ENCODE results near the gene ANAPC4. TPM values are rescaled to one million over a fixed set of nuclear protein-coding genes. Genes with fewer than 3 reads are reported as not detected.
A peak's percentile ranks its signal among the peaks of the same experiment; 100 is the strongest.
"Not testable (repeated sequence)": the region's sequence is repeated elsewhere in the genome, so short reads cannot be mapped to it uniquely, and the experiment has no call there.

ANAPC4 gene
- total RNA-seq, 2 experiments from 2014 or later = 37.5 to 47.9 TPM

- no peaks in the 10 kb centered on the region for H3K4me1 Mint-ChIP-seq
- H3K27ac Mint-ChIP-seq = no peak overlapping the region
- no peak for DNase-seq
- ChIA-PET CTCF (interaction anchor here (1.0 to 2.0 kb wide), 2 partner anchors 11 to 44 kb away, joined by 3 to 9 read pairs; partner anchors contain the start of gene ZCCHC4), POLR2A (no interaction called here)
- H3K27me3 Mint-ChIP-seq = no peaks in the 10 kb centered on the region
- H3K9me3 Mint-ChIP-seq = peaks cover 4% of the 10 kb centered on the region
- H3K4me3 Mint-ChIP-seq = no peak overlapping the region
- H3K36me3 Mint-ChIP-seq (ENCODE audit: low read depth) = peaks cover 4% of the 10 kb centered on the region
These were observed 21.0 kb upstream of the ANAPC4 start for GRCh38 chr4:25356068-25356467.

GRCh38 chr4:25358515-25359275 lies 18.4 kb upstream of the ANAPC4 start:
- POLR2A ChIA-PET = no interaction called here
- no peak overlapping the region for H3K4me3 Mint-ChIP-seq
- CTCF ChIA-PET = interaction anchor here (0.7 to 0.9 kb wide), 2 partner anchors 14 to 23 kb away, joined by 3 read pairs; no protein-coding TSS in a partner anchor

GRCh38 chr4:25361253-25361652 lies 15.8 kb upstream of the ANAPC4 start:
- DNase-seq = no peak
- Mint-ChIP-seq H3K27ac (no peak overlapping the region), H3K36me3 (ENCODE audit: low read depth) (peaks cover 2% of the 10 kb centered on the region), H3K4me1 (no peaks in the 10 kb centered on the region), H3K27me3 (no peaks in the 10 kb centered on the region), H3K9me3 (peaks cover 4% of the 10 kb centered on the region), H3K4me3 (no peak overlapping the region)
- CTCF ChIA-PET = interaction anchor here (1.2 kb wide), 1 partner anchor 49 kb away, joined by 3 read pairs; the partner anchor contains the start of gene ZCCHC4
- POLR2A ChIA-PET = no interaction called here

More at GRCh38 chr4:25358515-25359275, 18.4 kb upstream of the ANAPC4 start:
- H3K27ac Mint-ChIP-seq = no peak overlapping the region
- peaks cover 4% of the 10 kb centered on the region for H3K9me3 Mint-ChIP-seq
- H3K27me3 Mint-ChIP-seq = no peaks in the 10 kb centered on the region
- DNase-seq = no peak
- H3K36me3 Mint-ChIP-seq (ENCODE audit: low read depth) = peaks cover 4% of the 10 kb centered on the region
- no peaks in the 10 kb centered on the region for H3K4me1 Mint-ChIP-seq

- H3K36me3 Mint-ChIP-seq (ENCODE audit: low read depth) = peaks cover 2% of the 10 kb centered on the region
- no peaks in the 10 kb centered on the region for H3K4me1 Mint-ChIP-seq
- CTCF ChIA-PET = interaction anchor here (0.6 to 3.3 kb wide), 8 partner anchors 10 to 387 kb away, joined by 3 to 10 read pairs (median 4); partner anchors contain the start of genes ANAPC4, SEPSECS and ZCCHC4
- POLR2A ChIA-PET = interaction anchor here (0.5 kb wide), 1 partner anchor 51 kb away, joined by 4 read pairs; no protein-coding TSS in a partner anchor
- H3K27ac Mint-ChIP-seq = no peak overlapping the region
- no peaks in the 10 kb centered on the region for H3K27me3 Mint-ChIP-seq
- no peak overlapping the region for H3K4me3 Mint-ChIP-seq
- no peaks in the 10 kb centered on the region for H3K9me3 Mint-ChIP-seq
- DNase-seq = peak; percentile 21
These were observed 9.9 kb upstream of the ANAPC4 start for GRCh38 chr4:25367004-25367621.

- Mint-ChIP-seq H3K36me3 (ENCODE audit: low read depth) (peaks cover 5% of the 10 kb centered on the region), H3K4me1 (no peaks in the 10 kb centered on the region), H3K27ac (no peak overlapping the region), H3K27me3 (no peaks in the 10 kb centered on the region), H3K4me3 (no peak overlapping the region), H3K9me3 (no peaks in the 10 kb centered on the region)
- POLR2A ChIA-PET = no interaction called here
- DNase-seq = no peak
- CTCF ChIA-PET = interaction anchor here (0.8 to 3.3 kb wide), 8 partner anchors 9 to 387 kb away, joined by 3 to 10 read pairs (median 4); partner anchors contain the start of genes ANAPC4, SEPSECS and ZCCHC4
These were observed 9.2 kb upstream of the ANAPC4 start for GRCh38 chr4:25367877-25368276.

GRCh38 chr4:25368315-25368714 lies 8.7 kb upstream of the ANAPC4 start:
- POLR2A ChIA-PET = no interaction called here
- no peak for DNase-seq
- Mint-ChIP-seq H3K4me1 (no peaks in the 10 kb centered on the region), H3K9me3 (no peaks in the 10 kb centered on the region), H3K27ac (no peak overlapping the region), H3K4me3 (no peak overlapping the region), H3K36me3 (ENCODE audit: low read depth) (peaks cover 5% of the 10 kb centered on the region), H3K27me3 (no peaks in the 10 kb centered on the region)
- CTCF ChIA-PET = interaction anchor here (0.8 to 3.3 kb wide), 8 partner anchors 9 to 387 kb away, joined by 3 to 10 read pairs (median 4); partner anchors contain the start of genes ANAPC4, SEPSECS and ZCCHC4

GRCh38 chr4:25370242-25370641 lies 6.8 kb upstream of the ANAPC4 start:
- Mint-ChIP-seq H3K27ac (no peak overlapping the region), H3K27me3 (no peaks in the 10 kb centered on the region), H3K9me3 (no peaks in the 10 kb centered on the region), H3K36me3 (ENCODE audit: low read depth) (peaks cover 5% of the 10 kb centered on the region), H3K4me1 (peaks cover 5% of the 10 kb centered on the region), H3K4me3 (no peak overlapping the region)
- ChIA-PET CTCF (interaction anchor here (0.5 to 1.1 kb wide), 2 partner anchors 58 to 146 kb away, joined by 3 to 5 read pairs; partner anchors contain the start of gene ZCCHC4), POLR2A (no interaction called here)
- DNase-seq = no peak

- H3K36me3 Mint-ChIP-seq (ENCODE audit: low read depth); H3K27ac Mint-ChIP-seq; H3K27me3 Mint-ChIP-seq; H3K4me3 Mint-ChIP-seq; H3K9me3 Mint-ChIP-seq; DNase-seq: not testable (repeated sequence)
- ChIA-PET POLR2A (interaction anchor here (0.5 kb wide), 1 partner anchor 1148 kb away, joined by 4 read pairs; no protein-coding TSS in a partner anchor), CTCF (interaction anchor here (1.3 kb wide), 1 partner anchor 60 kb away, joined by 5 read pairs; no protein-coding TSS in a partner anchor)
- H3K4me1 Mint-ChIP-seq = peaks cover 17% of the 10 kb centered on the region
These were observed 4.5 kb upstream of the ANAPC4 start for GRCh38 chr4:25372549-25372948.

GRCh38 chr4:25377572-25378436 lies 741 bp downstream of the ANAPC4 start:
- Mint-ChIP-seq H3K4me3 (no peak overlapping the region), H3K27me3 (no peaks in the 10 kb centered on the region), H3K27ac (no peak overlapping the region), H3K36me3 (ENCODE audit: low read depth) (peaks cover 12% of the 10 kb centered on the region), H3K9me3 (no peaks in the 10 kb centered on the region), H3K4me1 (peaks cover 20% of the 10 kb centered on the region)
- POLR2A ChIA-PET = interaction anchor here (0.6 kb wide), 1 partner anchor 26 kb away, joined by 3 read pairs; no protein-coding TSS in a partner anchor
- CTCF ChIA-PET = interaction anchor here (1.2 to 3.8 kb wide), 3 partner anchors 9 to 66 kb away, joined by 3 to 14 read pairs (median 6); partner anchors contain the start of gene ZCCHC4
- no peak for DNase-seq

- peaks cover 20% of the 10 kb centered on the region for H3K4me1 Mint-ChIP-seq
- H3K9me3 Mint-ChIP-seq = no peaks in the 10 kb centered on the region
- no peaks in the 10 kb centered on the region for H3K27me3 Mint-ChIP-seq
- ChIA-PET CTCF (interaction anchor here (1.2 to 3.8 kb wide), 2 partner anchors 8 to 66 kb away, joined by 3 to 14 read pairs; partner anchors contain the start of gene ZCCHC4), POLR2A (no interaction called here)
- no peak overlapping the region for H3K4me3 Mint-ChIP-seq
- peaks cover 16% of the 10 kb centered on the region for H3K36me3 Mint-ChIP-seq (ENCODE audit: low read depth)
- H3K27ac Mint-ChIP-seq = no peak overlapping the region
- no peak for DNase-seq
These were observed 1.3 kb downstream of the ANAPC4 start for GRCh38 chr4:25378437-25378743.

GRCh38 chr4:25379591-25379990 lies 2.5 kb downstream of the ANAPC4 start:
- Mint-ChIP-seq H3K4me3 (no peak overlapping the region), H3K36me3 (ENCODE audit: low read depth) (peaks cover 25% of the 10 kb centered on the region), H3K9me3 (no peaks in the 10 kb centered on the region), H3K27ac (no peak overlapping the region), H3K27me3 (no peaks in the 10 kb centered on the region), H3K4me1 (peaks cover 20% of the 10 kb centered on the region)
- ChIA-PET POLR2A (interaction anchor here (0.6 kb wide), 1 partner anchor 217 kb away, joined by 4 read pairs; no protein-coding TSS in a partner anchor), CTCF (interaction anchor here (0.6 to 3.8 kb wide), 4 partner anchors 10 to 67 kb away, joined by 3 to 14 read pairs (median 4); partner anchors contain the start of gene ZCCHC4)
- DNase-seq = no peak

- no peak overlapping the region for H3K4me3 Mint-ChIP-seq
- DNase-seq = no peak
- ChIA-PET CTCF (interaction anchor here (0.6 kb wide), 1 partner anchor 385 kb away, joined by 4 read pairs; no protein-coding TSS in a partner anchor), POLR2A (no interaction called here)
- no peak overlapping the region for H3K27ac Mint-ChIP-seq
- no peaks in the 10 kb centered on the region for H3K9me3 Mint-ChIP-seq
- peaks cover 3% of the 10 kb centered on the region for H3K4me1 Mint-ChIP-seq
- peaks cover 41% of the 10 kb centered on the region for H3K36me3 Mint-ChIP-seq (ENCODE audit: low read depth)
- H3K27me3 Mint-ChIP-seq = no peaks in the 10 kb centered on the region
These were observed 6.6 kb downstream of the ANAPC4 start for GRCh38 chr4:25383647-25384046.
